K562 (cell line): Measurements from ENCODE around the gene SEPTIN1. TPM values are rescaled to one million over a fixed set of nuclear protein-coding genes. Genes with fewer than 3 reads are reported as not detected.

Source experiments
- BRCA1 ChIP-seq, 2 experiments: fragments of 450-650 bp in 1 of 2; sonication (generic) in 1 of 2; formaldehyde crosslinking in 1 of 2; IDR thresholded peaks; 2 replicates each; pipeline versions ENCODE4 v1.5.0 to v1.6.1; 2017 to 2020; ENCODE audit warnings: mild to moderate bottlenecking in 1 of 2, missing genetic modification reagents in 1 of 2
- FOXK2 ChIP-seq, 2 experiments: fragments of 450-650 bp; IDR thresholded peaks in 1 of 2; conservative IDR thresholded peaks in 1 of 2; 2 replicates each; pipeline ENCODE4 v1.6.1; 2016; ENCODE audit warnings: low read depth in 2 of 2, mild to moderate bottlenecking in 1 of 2
- HEY1 ChIP-seq: fragments of 250-450 bp; sonication (Bioruptor Pico); IDR thresholded peaks from 2 replicates; pipeline ENCODE4 v1.5.0; 2020; ENCODE audit warnings: mild to moderate bottlenecking, moderate library complexity, borderline replicate concordance
- HMGN3 ChIP-seq: IDR thresholded peaks from 2 replicates; pipeline ENCODE4 v1.6.1; 2011; ENCODE audit warnings: borderline replicate concordance, low read depth, mild to moderate bottlenecking, mixed read lengths, low read length; ENCODE audit not compliant: insufficient read length; ENCODE audit errors: extremely low read depth
- MBD2 ChIP-seq: sonication (generic); IDR thresholded peaks from 2 replicates; pipeline ENCODE4 v1.6.1; 2016; ENCODE audit warnings: low read depth, borderline replicate concordance
- PTRF ChIP-seq: fragments of 450-650 bp; IDR thresholded peaks from 2 replicates; pipeline ENCODE4 v1.6.1; 2016; ENCODE audit warnings: mild to moderate bottlenecking, missing genetic modification characterization, missing compliant biosample characterization
- RAD21 ChIP-seq, 2 experiments: fragments of 250-450 bp in 1 of 2; fragments of 450-650 bp in 1 of 2; sonication (Bioruptor Pico) in 1 of 2; formaldehyde crosslinking in 1 of 2; IDR thresholded peaks in 1 of 2; conservative IDR thresholded peaks in 1 of 2; 2 replicates each; pipeline versions ENCODE4 v1.4.0 to v1.8.0; 2020 to 2022; ENCODE audit warnings: mild to moderate bottlenecking in 2 of 2, moderate library complexity in 1 of 2
- SNIP1 ChIP-seq: fragments of 450-650 bp; IDR thresholded peaks from 2 replicates; pipeline ENCODE4 v1.7.1; 2017; ENCODE audit warnings: low read depth, mild to moderate bottlenecking
- SRSF3 ChIP-seq: fragments of 200-400 bp; formaldehyde crosslinking; IDR thresholded peaks from 2 replicates; pipeline ENCODE4 v1.6.1; 2016; ENCODE audit warnings: mild to moderate bottlenecking, low read length, moderate library complexity; ENCODE audit not compliant: insufficient read depth
- TCFL5 ChIP-seq: fragments of 250-450 bp; sonication (Bioruptor Pico); conservative IDR thresholded peaks from 2 replicates; pipeline ENCODE4 v1.6.1; 2021; ENCODE audit warnings: mild to moderate bottlenecking, moderate library complexity, matching md5 sums
- ZNF174 ChIP-seq: fragments of 250-450 bp; sonication (Bioruptor Pico); IDR thresholded peaks from 2 replicates; pipeline ENCODE4 v1.4.0; 2020; ENCODE audit warnings: mild to moderate bottlenecking
- ZNF324 ChIP-seq: fragments of 250-450 bp; sonication (Bioruptor Pico); IDR thresholded peaks from 2 replicates; pipeline ENCODE4 v1.4.0; 2020; ENCODE audit warnings: mild to moderate bottlenecking
- ZNF75A ChIP-seq: fragments of 450-650 bp; formaldehyde crosslinking; IDR thresholded peaks from 2 replicates; pipeline ENCODE4 v1.4.0; 2020; ENCODE audit warnings: mild to moderate bottlenecking
- ZNF778 ChIP-seq: fragments of 450-650 bp; formaldehyde crosslinking; IDR thresholded peaks from 2 replicates; pipeline ENCODE4 v1.4.0; 2020; ENCODE audit warnings: mild to moderate bottlenecking, moderate library complexity
- polyA plus RNA-seq, 8 experiments: library from polyadenylated mRNA; depleted of rRNA in 4 of 8; stranded (reverse) in 5 of 8; unstranded in 3 of 8; fragments of >200 nt; fragmentation: Nextera tagmentation in 2 of 8; fragmentation: Illumina TruSeq in 1 of 8; extraction: Ambion mirVana in 2 of 8; extraction: Trizol in 1 of 8; gene quantifications; 2 replicates each; pipeline versions ENCODE4 v1.2.1 to v1.2.3, GENCODE V29; 2011 to 2014; ENCODE audit warnings: inconsistent platforms in 1 of 8, missing spikeins in 1 of 8
- total RNA-seq, 7 experiments: library from RNA; depleted of rRNA in 6 of 7; stranded (reverse); fragments of >200 nt in 6 of 7; fragmentation: Illumina TruSeq in 2 of 7; extraction: Trizol in 2 of 7; gene quantifications; 2 replicates each; pipeline versions ENCODE4 v1.2.1 to v1.2.3, GENCODE V29; 2011 to 2021; ENCODE audit warnings: low replicate concordance in 1 of 7
- TF ChIP-seq, protein P1 (sequence below): fragments of 250-450 bp; sonication (Bioruptor Pico); IDR thresholded peaks from 2 replicates; pipeline ENCODE4 v1.4.0; 2020
- TF ChIP-seq, protein P2 (sequence below): sonication (generic); formaldehyde crosslinking; IDR thresholded peaks from 2 replicates; pipeline ENCODE4 v1.8.0; 2022; ENCODE audit warnings: mild to moderate bottlenecking, missing genetic modification reagents
- TF ChIP-seq, protein P3 (sequence below), 3 experiments: fragments of 200-800 bp in 1 of 3; sonication (Bioruptor generic) in 1 of 3; sonication (generic) in 1 of 3; formaldehyde crosslinking in 1 of 3; IDR thresholded peaks; 2 replicates each; pipeline versions ENCODE4 v1.6.1 to v1.8.0; 2016 to 2022; ENCODE audit warnings: mild to moderate bottlenecking in 2 of 3, missing compliant biosample characterization in 2 of 3, missing genetic modification characterization in 2 of 3, missing genetic modification reagents in 1 of 3
- TF ChIP-seq, protein P4 (sequence below): fragments of 250-450 bp; sonication (Bioruptor Pico); IDR thresholded peaks from 2 replicates; pipeline ENCODE4 v1.8.0; 2021; ENCODE audit warnings: mild to moderate bottlenecking, moderate library complexity

The SEPTIN1 gene
- total and polyA plus RNA-seq, 9 of the 15 experiments (the other 6 are each of a cell fraction or from before 2014, with no cell fraction given), result 0.23 to 5.6 (median 1.7) TPM; not detected in 1

DNA sequence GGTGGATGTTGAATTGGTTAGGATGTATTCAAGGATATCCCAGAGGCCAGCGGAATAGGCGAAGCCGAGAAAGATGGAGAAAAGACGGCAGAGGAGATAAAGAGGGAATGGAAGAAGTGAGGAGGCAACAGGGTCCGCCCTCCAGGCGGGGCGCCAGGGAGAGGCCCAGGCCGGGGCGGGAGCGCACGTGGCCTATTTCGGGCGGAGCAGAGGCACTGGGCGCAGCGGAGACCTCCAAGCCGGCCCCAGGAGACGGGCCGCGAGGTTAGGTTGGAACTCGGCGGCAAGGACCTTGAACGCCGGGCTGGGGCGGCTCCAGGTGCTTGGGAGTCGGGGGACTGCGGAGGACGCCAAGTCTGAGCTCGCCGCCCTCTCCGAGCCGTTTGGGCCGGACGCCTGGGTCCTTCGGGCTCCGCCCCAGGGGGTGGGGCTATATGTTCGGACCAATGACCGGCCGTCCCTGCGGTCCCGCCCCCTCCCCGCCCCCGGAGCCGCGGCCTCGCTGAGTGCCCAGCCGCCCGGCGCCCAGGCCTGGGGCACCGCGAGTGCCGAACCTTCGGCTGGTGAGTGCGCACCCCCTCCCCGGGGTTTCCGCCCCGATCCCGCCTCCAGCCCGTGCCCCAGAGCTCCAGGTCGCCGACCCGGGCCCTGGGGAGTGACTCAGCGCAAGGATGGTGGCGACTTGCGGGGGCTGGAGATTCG, 24.9 kb upstream of the SEPTIN1 start, which contains the start of gene ZNF771 (continued):
- TF ChIP-seq HEY1 (no peak), MBD2 (peak; percentile 46; the same call in 1 of the 2 replicates), HMGN3 (peak; percentile 86), ZNF778 (CRISPR knock-in tag) (no peak), SRSF3 (no peak), RAD21 (CRISPR knock-in tag; conservative IDR thresholded peaks at IDR 0.05 in 1 of 2, IDR thresholded peaks at IDR 0.05 in 1 of 2) (no peak), SNIP1 (no peak), BRCA1 (IDR thresholded peaks at IDR 0.05) (no peak), BRCA1 (CRISPR knock-in tag; IDR thresholded peaks at IDR 0.05) (no peak), PTRF (tag) (no peak), TCFL5 (CRISPR knock-in tag) (no peak), ZNF324 (CRISPR knock-in tag) (no peak), FOXK2 (conservative IDR thresholded peaks at IDR 0.05 in 1 of 2, IDR thresholded peaks at IDR 0.05 in 1 of 2; ENCODE audit: low read depth in 2 of 2) (peak; percentile 58 to 75; a peak in 3 of 4 replicates), ZNF174 (CRISPR knock-in tag) (no peak), ZNF75A (CRISPR knock-in tag) (no peak)
- TF ChIP-seq, protein P1, sequence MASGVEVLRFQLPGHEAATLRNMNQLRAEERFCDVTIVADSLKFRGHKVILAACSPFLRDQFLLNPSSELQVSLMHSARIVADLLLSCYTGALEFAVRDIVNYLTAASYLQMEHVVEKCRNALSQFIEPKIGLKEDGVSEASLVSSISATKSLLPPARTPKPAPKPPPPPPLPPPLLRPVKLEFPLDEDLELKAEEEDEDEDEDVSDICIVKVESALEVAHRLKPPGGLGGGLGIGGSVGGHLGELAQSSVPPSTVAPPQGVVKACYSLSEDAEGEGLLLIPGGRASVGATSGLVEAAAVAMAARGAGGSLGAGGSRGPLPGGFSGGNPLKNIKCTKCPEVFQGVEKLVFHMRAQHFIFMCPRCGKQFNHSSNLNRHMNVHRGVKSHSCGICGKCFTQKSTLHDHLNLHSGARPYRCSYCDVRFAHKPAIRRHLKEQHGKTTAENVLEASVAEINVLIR, result no peak
- TF ChIP-seq, protein P2, sequence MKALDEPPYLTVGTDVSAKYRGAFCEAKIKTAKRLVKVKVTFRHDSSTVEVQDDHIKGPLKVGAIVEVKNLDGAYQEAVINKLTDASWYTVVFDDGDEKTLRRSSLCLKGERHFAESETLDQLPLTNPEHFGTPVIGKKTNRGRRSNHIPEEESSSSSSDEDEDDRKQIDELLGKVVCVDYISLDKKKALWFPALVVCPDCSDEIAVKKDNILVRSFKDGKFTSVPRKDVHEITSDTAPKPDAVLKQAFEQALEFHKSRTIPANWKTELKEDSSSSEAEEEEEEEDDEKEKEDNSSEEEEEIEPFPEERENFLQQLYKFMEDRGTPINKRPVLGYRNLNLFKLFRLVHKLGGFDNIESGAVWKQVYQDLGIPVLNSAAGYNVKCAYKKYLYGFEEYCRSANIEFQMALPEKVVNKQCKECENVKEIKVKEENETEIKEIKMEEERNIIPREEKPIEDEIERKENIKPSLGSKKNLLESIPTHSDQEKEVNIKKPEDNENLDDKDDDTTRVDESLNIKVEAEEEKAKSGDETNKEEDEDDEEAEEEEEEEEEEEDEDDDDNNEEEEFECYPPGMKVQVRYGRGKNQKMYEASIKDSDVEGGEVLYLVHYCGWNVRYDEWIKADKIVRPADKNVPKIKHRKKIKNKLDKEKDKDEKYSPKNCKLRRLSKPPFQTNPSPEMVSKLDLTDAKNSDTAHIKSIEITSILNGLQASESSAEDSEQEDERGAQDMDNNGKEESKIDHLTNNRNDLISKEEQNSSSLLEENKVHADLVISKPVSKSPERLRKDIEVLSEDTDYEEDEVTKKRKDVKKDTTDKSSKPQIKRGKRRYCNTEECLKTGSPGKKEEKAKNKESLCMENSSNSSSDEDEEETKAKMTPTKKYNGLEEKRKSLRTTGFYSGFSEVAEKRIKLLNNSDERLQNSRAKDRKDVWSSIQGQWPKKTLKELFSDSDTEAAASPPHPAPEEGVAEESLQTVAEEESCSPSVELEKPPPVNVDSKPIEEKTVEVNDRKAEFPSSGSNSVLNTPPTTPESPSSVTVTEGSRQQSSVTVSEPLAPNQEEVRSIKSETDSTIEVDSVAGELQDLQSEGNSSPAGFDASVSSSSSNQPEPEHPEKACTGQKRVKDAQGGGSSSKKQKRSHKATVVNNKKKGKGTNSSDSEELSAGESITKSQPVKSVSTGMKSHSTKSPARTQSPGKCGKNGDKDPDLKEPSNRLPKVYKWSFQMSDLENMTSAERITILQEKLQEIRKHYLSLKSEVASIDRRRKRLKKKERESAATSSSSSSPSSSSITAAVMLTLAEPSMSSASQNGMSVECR (CRISPR knock-in tag), result peak; percentile 95
- TF ChIP-seq, protein P3, sequence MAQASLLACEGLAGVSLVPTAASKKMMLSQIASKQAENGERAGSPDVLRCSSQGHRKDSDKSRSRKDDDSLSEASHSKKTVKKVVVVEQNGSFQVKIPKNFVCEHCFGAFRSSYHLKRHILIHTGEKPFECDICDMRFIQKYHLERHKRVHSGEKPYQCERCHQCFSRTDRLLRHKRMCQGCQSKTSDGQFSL (CRISPR knock-in tag; IDR thresholded peaks at IDR 0.05), result no peak
- TF ChIP-seq, protein P3 (tag; IDR thresholded peaks at IDR 0.05), result no peak; a peak in 1 of 4 replicates
- TF ChIP-seq, protein P4, sequence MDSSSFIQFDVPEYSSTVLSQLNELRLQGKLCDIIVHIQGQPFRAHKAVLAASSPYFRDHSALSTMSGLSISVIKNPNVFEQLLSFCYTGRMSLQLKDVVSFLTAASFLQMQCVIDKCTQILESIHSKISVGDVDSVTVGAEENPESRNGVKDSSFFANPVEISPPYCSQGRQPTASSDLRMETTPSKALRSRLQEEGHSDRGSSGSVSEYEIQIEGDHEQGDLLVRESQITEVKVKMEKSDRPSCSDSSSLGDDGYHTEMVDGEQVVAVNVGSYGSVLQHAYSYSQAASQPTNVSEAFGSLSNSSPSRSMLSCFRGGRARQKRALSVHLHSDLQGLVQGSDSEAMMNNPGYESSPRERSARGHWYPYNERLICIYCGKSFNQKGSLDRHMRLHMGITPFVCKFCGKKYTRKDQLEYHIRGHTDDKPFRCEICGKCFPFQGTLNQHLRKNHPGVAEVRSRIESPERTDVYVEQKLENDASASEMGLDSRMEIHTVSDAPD (CRISPR knock-in tag), result no peak
